HL-60 (cell line): ENCODE measurements around the gene SHROOM3.

Experiments
- CTCF ChIP-seq: IDR thresholded peaks from one replicate; pipeline ENCODE4 v1.5.1; 2011; ENCODE audit warnings: low read length, control low read depth, inconsistent platforms; ENCODE audit not compliant: insufficient read depth
- POLR2AphosphoS5 ChIP-seq: IDR thresholded peaks from 2 replicates; pipeline ENCODE4 v1.6.1; 2012; ENCODE audit warnings: low read depth
- TF ChIP-seq, protein P1 (sequence below): IDR thresholded peaks from 2 replicates; pipeline ENCODE4 v1.6.1; 2012; ENCODE audit warnings: low read depth; ENCODE audit not compliant: insufficient replicate concordance

DNA sequence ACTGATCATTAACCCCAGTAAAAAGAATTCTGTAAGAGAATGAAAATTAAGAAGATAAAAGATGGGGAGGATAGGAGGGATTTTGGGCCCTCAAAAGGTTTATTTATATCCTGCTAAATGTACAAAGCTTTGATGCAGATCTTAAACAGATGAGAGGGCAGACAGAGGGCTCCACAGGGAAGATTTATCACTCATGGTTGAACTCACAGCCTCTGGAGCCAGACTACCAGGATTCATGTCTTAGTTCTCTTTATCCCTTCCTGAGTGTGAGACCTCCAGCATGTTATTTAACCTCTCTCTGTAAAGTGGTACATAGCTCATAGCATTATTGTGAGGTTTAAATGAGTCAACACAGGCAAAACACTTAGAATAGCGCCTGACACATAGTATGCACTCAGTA is 388.5 kb downstream of the SHROOM3 start:
- TF ChIP-seq CTCF, result no peak
- TF ChIP-seq, protein P1, sequence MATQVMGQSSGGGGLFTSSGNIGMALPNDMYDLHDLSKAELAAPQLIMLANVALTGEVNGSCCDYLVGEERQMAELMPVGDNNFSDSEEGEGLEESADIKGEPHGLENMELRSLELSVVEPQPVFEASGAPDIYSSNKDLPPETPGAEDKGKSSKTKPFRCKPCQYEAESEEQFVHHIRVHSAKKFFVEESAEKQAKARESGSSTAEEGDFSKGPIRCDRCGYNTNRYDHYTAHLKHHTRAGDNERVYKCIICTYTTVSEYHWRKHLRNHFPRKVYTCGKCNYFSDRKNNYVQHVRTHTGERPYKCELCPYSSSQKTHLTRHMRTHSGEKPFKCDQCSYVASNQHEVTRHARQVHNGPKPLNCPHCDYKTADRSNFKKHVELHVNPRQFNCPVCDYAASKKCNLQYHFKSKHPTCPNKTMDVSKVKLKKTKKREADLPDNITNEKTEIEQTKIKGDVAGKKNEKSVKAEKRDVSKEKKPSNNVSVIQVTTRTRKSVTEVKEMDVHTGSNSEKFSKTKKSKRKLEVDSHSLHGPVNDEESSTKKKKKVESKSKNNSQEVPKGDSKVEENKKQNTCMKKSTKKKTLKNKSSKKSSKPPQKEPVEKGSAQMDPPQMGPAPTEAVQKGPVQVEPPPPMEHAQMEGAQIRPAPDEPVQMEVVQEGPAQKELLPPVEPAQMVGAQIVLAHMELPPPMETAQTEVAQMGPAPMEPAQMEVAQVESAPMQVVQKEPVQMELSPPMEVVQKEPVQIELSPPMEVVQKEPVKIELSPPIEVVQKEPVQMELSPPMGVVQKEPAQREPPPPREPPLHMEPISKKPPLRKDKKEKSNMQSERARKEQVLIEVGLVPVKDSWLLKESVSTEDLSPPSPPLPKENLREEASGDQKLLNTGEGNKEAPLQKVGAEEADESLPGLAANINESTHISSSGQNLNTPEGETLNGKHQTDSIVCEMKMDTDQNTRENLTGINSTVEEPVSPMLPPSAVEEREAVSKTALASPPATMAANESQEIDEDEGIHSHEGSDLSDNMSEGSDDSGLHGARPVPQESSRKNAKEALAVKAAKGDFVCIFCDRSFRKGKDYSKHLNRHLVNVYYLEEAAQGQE, result no peak
- TF ChIP-seq POLR2AphosphoS5, result no peak
